ENCODE measurements around the gene R3HDM4.
"Not testable (repeated sequence)": the region's sequence is repeated elsewhere in the genome, so short reads cannot be mapped to it uniquely, and the experiment has no call there.

Gene R3HDM4

GRCh38 chr19:869245-870177 lies 43.5 kb downstream of the R3HDM4 start:
- Histone ChIP-seq H3K27ac (peak overlapping the region in 20 of 21 experiments; percentile 17 to 89 (median 66)), H3K4me3 (no peak overlapping the region)

GRCh38 chr19:868458-869244 lies 44.4 kb downstream of the R3HDM4 start:
- Histone ChIP-seq H3K4me3 (no peak overlapping the region), H3K27ac (peak overlapping the region in 19 of 21 experiments; percentile 17 to 89 (median 66))

GRCh38 chr19:867855-868457 lies 45.1 kb downstream of the R3HDM4 start:
- Histone ChIP-seq H3K27ac (peak overlapping the region in 7 of 21 experiments; percentile 27 to 89 (median 79)), H3K4me3 (no peak overlapping the region)

DNA sequence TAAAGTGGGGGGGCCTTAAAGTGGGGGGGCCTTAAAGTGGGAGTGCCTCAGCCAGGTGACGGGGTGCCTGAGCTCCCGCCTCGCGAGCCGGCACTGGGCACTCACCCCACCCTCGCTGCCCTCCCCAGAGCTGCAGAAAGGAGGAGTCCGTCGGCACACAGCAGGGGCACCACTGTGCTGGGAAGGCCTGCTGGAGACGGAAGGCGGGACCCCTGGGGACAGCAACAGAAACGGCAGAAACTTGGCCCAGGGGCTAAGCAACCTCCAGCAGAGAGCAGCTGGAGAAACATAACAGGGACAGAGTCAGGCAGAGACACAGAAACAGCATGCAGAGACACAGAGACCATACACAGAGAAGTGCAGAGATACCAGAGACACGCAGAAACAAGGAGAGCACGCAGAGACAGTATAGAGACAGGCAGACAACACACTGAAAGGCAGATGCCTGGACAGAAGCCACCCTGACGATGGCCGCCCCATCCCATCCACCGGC lies 45.7 kb downstream of the R3HDM4 start:
- Histone ChIP-seq H3K4me3 (no peak overlapping the region), H3K27ac (peak overlapping the region in 1 of 21 experiments; percentile 27)

DNA sequence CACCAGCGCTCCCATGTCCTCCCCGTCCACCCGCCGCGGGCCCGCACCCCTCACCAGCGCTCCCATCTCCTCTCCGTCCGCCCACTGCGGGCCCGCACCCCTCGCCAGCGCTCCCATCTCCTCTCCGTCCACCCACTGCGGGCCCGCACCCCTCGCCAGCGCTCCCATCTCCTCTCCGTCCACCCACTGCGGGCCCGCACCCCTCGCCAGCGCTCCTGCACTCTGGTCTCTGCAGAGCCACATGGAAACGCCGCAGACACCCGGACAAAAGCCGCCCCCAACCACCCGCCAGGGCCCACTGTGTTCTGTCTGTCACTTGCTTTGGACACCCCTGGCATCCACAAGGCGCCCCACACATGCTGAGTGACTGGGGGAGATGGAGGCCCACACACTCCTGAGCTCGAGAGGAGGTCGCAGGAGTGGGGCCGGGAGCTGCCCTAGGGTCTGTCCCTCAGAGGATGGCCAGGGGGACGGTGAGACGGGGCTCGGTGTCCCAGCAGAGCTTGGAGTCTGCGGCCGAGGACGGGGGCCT lies 46.2 kb downstream of the R3HDM4 start:
- Histone ChIP-seq H3K4me3 (no peak overlapping the region), H3K27ac (no peak overlapping the region)

GRCh38 chr19:863315-863620 lies 49.8 kb downstream of the R3HDM4 start:
- peak overlapping the region in 5 of 21 experiments; percentile 29 to 51 (median 43) for H3K27ac ChIP-seq
- H3K4me3 ChIP-seq = peak overlapping the region in 1 of 7 experiments; percentile 22

- Histone ChIP-seq H3K27ac (peak overlapping the region in 2 of 21 experiments; percentile 10 to 38), H3K4me3 (peak overlapping the region in 3 of 7 experiments; percentile 7 to 22 (median 13))
Measured at GRCh38 chr19:862581-863314, 50.3 kb downstream of the R3HDM4 start.

DNA sequence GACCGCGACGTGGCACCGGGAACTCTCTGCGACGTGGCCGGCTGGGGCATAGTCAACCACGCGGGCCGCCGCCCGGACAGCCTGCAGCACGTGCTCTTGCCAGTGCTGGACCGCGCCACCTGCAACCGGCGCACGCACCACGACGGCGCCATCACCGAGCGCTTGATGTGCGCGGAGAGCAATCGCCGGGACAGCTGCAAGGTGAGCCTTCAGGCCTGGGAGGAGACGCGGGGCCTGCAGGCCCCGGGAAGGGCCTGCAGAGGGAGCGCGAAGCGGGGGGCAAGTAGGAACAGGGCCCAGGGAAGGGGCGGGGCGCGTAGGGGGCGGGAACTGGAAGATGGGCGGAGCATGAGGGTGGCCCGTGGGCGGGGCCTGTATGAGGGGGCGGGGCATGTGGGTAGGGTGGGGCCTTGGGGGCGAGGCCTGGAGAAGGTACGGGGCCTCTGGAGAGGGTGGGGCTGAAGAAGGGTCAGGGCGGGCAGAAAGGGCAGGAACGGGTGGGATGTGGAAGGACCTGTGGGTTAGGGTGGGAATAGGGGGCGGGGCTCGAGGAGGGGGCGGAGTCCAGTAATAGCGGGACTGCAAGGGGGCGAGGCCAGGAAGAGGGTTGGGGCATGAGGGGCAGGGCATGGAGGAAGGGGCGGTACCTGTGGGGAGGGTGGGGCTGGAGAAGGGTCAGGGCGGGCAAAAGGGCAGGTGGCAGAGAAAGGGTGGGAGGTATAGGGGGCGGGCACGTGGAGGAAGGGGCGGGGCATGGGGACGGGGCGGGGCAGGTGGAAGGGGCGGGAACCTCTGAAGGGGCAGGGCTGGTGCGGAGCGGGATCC lies 51.1 kb downstream of the R3HDM4 start:
- Histone ChIP-seq H3K27ac (peak overlapping the region in 4 of 21 experiments; percentile 1 to 39 (median 20)), H3K4me3 (peak overlapping the region in 1 of 7 experiments; percentile 28)

DNA sequence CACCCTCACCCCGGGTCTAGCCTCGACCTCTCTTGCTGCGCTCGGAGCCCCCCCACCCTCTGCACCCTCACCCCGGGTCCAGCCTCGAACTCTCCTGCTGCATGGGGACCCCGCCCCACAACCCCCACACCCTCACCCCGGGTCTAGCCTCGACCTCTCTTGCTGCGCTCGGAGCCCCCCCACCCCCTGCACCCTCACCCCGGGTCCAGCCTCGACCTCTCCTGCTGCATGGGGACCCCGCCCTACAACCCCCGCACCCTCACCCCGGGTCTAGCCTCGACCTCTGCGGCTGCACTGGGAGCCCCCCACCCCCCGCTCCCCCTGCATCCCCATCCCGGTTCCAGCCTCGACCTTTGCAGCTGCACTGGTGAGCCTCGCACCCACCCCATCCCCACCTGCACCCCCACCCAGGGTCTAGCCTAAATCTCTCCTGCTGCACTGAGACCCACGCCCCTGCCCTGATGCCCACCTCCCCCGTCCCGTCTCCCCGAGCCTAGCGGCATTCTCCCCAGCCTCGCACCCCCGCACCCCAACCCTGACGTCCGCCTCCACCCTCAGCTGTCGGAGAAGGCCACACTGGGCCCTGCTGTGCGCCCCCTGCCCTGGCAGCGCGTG lies 51.8 kb downstream of the R3HDM4 start:
- Histone ChIP-seq H3K27ac (peak overlapping the region in 6 of 21 experiments; percentile 39 to 88 (median 72)), H3K4me3 (peak overlapping the region in 5 of 7 experiments; percentile 22 to 50 (median 40))

DNA sequence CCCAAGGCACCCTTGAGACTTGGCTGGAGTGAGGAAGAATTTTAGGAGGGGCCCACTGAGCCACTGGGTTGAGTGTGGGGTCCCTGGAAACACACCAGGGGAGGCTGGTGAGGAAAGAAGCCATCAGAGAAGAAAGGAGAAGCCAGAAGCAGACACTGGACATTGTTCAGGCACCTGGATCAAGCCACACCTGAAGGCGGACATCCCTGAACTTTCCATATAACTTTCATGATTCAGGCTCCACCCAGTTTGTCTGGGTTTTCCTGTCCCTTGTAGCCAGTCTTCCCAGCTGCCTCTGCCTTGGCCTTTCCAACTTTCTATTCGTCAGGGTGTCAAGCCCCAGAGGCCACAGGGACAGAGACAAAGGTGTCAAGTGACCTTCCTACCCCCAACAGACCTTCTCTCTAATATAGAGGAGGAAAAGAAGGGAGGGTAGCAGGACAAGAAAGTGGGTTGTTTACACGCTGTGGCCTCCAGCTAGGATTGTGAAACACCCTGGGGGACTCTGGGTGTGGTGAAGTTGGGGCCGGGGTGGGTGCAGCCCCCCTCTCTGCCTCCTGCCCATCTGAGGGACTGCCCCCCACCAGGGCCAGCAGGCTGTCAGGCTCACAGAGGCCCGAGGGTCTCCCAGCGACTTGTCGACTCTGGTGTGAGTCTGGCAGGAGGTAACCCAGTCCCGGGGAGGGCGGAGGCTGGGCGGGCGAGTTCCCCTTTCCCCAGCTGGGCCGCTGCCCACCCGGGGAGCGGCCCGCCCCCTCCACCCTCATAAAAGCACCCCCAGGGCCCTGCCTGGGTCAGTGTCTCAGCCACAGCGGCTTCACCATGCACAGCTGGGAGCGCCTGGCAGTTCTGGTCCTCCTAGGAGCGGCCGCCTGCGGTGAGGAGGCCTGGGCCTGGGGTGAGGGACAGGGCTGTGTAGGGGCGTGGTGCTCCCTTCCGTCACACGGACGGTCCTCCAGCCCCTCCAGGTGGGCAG lies 53.9 kb downstream of the R3HDM4 start, which contains the start of gene CFD:
CFD (plus strand) TSS at position 797 of the 976 bp plus-strand sequence; CDS start at position 823, 26 bp downstream.
- Histone ChIP-seq H3K4me3 (peak within 1 kb of the TSS; percentile 22 to 50 (median 36)), H3K27ac (peak within 1 kb of the TSS in 19 of 21 experiments; percentile 9 to 88 (median 78))

DNA sequence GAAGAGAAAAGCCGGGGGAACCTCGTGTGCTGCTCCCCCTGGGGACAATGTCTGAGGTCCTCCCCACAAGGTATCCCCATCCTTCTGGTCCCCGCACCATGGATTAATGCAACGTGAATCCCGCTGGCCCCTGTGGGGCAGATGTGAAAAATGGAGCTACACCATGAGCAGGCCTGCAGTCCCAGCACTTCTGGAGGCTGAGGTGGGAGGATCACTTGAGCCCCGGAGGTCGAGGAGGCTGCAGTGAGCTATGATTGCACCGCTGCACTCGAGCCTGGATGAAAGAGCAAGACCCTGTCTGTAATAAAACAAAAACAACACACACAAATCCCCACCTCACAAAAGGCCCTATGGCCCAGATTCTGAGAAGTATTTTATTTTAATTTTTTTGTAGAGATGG lies 54.7 kb downstream of the R3HDM4 start:
- Histone ChIP-seq H3K4me3 (no peak overlapping the region), H3K27ac (peak overlapping the region in 7 of 21 experiments; percentile 75 to 88 (median 81))

GRCh38 chr19:855566-856120 lies 57.4 kb downstream of the R3HDM4 start:
- no peak overlapping the region for H3K27ac ChIP-seq
- H3K4me3 ChIP-seq = no peak overlapping the region

- H3K27ac ChIP-seq = no peak overlapping the region
Measured at GRCh38 chr19:855142-855541, 57.9 kb downstream of the R3HDM4 start.

DNA sequence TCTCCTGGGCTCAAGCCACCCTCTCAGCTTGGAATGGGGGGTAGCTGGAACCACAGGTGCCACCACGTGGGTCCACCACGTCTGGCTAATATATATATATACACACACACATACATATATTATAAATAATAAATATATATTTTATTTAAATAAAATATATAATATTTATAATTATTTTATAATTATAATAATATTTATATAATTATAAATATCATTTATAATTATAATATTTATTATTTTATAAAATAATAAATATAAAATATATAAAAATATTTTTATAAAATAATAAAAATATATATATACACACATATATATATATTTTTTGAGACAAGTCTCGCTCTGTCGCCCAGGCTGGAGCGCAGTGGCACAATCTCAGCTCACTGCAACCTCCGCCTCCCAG lies 58.5 kb downstream of the R3HDM4 start:
- H3K4me3 ChIP-seq = no peak overlapping the region
- no peak overlapping the region for H3K27ac ChIP-seq

More at GRCh38 chr19:855142-855541, 57.9 kb downstream of the R3HDM4 start:
- no peak overlapping the region for H3K4me3 ChIP-seq

DNA sequence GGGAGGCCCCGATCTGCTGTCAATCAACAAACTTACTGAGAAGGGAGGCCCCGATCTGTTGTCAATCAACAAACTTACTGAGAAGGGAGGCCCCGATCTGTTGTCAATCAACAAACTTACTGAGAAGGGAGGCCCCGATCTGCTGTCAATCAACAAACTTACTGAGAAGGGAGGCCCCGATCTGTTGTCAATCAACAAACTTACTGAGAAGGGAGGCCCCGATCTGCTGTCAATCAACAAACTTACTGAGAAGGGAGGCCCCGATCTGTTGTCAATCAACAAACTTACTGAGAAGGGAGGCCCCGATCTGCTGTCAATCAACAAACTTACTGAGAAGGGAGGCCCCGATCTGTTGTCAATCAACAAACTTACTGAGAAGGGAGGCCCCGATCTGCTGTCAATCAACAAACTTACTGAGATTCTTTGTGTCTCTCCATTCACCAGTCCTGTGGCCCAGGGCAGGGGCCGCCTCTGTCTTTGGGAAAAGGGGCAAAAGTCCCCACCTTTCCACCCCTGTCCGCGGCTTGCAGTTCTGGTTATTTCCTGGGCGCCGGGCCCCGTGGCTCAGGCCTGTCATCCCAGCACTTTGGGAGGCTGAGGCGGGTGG lies 59.3 kb downstream of the R3HDM4 start:
- not testable (repeated sequence) for H3K4me3 ChIP-seq, H3K27ac ChIP-seq
